GM21528 (cell line): Measurements from ENCODE around the gene AMT.
A peak's percentile ranks its signal among the peaks of the same experiment; 100 is the strongest.

Experiments used
- ATAC-seq: cut with Tn5 transposase; IDR thresholded peaks from one replicate; pipeline ENCODE4 v1.9.1; 2021; ENCODE audit warnings: mild to moderate bottlenecking, moderate library complexity; ENCODE audit not compliant: unreplicated experiment, low FRiP score

AMT gene, protein sequence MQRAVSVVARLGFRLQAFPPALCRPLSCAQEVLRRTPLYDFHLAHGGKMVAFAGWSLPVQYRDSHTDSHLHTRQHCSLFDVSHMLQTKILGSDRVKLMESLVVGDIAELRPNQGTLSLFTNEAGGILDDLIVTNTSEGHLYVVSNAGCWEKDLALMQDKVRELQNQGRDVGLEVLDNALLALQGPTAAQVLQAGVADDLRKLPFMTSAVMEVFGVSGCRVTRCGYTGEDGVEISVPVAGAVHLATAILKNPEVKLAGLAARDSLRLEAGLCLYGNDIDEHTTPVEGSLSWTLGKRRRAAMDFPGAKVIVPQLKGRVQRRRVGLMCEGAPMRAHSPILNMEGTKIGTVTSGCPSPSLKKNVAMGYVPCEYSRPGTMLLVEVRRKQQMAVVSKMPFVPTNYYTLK

DNA sequence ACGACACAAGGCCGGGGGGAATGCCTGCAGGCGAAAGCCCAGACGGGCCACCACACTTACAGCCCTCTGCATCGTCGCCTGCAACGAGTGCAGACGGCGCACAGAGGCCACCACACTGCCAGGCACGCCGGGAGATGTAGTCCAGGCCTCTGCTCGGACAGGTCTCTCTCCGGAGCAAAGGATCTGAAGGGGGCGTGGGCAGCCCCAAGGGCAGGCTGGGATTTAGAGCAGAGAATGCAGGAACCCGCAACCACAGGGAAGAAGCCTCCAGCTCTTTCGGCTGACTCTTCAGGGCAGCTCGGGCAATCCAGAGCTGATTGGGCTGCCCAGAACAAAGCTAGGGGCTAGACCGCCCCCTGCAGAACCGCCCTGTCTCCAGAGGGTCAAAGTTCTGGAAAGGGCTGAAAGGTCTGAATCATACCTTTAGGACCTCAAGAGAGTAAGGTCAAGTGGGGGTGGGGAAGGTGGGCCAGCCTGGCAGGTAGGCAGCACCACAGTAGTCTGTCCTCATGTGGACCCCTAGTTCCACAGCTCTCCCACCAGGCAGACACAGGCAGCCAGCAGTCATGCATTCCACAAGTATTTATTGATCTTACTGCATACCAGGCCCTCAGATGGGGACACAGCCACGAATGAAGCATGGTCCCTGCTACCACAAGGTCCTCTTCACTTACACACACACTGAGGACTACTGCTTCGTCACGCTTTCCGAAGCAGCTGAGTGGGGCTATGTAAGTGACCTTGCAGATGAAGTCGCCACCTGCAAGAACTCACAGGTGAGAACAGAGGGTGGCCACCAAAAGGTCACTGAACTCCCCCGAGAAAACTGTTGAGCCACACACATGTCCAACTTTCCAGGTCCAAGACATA is at the start of gene AMT:
TSS of gene AMT (minus strand) at position 95 of the 870 bp plus-strand sequence. CDS start at position 72, 23 bp downstream.
- ATAC-seq: no peak

DNA sequence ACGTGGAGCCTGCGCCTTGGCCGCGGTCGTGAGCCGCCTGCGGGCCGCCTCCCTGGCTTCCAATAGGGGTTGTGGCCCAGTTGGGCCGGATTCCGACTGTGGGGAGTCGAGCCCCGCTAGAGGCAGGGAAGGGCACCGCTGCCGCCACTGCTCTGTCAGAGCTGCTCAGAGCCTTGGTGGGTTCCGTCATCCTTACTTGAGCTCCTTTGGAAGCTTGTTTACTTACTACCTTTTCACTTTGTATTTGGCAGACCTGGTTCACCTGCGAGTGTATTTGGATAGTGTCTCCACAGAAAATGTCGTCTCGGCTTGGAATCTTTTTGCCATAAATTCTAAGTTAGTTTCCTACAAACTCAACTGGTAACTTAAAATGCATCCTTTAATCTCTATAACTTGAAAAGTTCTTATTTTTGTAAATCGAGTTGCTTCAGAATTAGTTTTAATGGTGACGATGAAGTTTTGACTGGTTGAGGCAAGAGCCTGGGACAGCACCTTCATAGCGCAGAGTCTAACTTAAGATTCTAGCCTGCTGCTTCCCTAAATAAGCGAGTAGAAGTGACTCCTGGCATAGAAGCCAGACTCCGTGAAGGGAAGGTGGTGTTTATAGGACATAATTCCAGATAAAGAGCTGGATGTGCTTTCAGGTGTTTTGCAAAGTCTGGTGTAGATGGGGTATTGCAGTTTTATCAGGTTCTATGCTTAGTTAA is 48.6 kb upstream of the AMT start:
- ATAC-seq: peak; percentile 29

DNA sequence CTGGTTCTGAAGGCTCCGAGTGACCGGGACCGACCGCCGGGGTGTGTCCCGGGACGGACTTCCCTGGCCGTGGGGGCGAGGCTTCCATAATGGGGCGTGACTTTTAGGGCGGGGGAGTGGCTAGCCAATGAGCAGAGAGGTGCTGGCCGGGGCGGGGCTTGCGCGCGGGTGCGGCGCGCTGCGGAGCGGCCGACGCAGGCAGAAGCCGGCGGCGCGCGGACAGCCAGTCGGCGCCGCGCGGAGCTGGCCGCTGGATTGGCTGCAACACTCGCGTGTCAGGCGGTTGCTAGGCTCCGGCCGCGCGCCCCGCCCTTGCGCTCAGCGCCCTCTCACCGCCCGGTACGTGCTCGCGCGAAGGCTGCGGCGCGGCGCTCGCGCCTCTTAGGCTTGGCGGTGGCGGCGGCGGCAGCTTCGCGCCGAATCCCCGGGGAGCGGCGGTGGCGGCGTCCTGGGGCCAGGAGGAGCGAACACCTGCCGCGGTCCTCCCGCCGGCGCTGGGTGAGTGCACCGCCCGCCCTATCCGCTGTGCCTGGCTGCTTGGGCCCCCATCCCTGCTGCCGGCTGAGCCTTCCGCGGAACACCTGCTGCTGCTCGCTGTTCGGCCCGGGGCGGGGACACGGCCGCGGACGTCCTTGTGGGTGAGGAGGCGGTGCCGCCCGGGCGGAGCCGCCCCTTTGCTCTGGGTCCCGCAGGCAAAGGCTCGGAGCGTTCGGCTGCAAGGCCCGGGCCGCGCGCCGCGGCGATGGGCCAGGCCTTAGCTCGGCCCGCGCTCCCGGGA is 47.9 kb upstream of the AMT start, which contains the start of gene DAG1:
TSS of gene DAG1 (plus strand) at position 332 of the 778 bp plus-strand sequence. CDS start 40,268 bp downstream, outside the sequence.
- peak; percentile 77 for ATAC-seq

DNA sequence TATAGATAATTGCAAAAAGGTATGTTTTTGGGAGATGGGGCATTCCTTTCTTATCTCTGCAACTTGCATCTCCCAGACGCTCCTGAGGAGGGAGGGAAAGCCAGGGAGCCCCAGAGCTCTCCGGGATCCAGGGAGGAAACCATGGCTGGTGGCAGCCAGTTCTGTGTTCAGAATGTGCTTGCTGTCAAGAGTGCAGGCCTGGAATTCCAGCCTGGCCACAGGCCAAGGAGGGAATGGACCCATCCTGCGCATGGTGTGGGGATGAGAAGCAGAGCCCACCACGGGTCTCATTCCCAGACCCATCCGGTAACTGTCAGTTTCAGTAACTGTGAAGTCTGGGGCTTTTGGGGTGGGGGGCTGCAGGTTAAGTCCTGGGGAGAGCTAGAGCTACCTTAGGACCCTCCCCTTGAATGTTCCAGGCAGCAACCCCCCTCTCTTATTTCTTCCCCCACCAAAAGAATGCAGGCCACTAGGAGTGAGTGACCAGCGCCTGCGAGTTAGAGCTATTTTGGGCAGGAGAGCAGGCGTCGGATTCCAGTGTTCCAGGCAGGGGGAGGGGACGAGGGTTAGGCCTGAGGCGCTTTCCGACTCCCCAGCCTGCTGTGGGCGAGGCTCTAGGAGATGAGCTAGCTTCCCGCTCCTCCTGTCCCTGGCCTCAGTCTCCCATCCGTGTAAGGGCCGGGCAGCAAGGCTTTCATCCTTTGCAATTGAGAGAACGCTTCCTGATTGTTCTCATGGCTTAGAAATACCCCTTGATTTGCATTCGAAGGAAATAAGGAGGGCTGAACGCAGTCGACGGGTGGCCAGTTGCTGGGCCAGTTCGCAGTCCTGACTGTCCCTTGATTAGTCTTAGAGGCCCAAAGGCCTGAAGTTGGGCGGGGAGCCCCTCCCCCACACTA is 47.0 kb upstream of the AMT start:
- peak; percentile 2 for ATAC-seq

DNA sequence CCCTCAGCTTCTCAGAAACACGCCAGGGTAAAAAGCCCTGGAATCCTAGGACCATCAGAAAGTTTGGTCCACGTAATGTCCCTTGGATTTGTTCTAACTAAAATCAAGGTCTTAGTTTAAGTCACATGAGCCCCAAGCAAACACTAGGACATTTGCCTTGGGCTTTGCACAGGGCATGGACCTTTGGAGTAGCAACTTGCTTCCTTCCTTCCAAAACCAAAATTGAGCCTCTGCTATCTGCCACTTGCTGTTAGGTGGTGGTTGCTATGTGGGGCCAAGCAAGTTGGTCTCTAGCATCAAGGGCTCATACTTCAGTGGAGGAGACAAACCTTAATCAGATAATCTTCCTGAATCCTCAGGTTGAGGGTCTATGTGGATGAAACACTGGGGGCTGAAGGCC is 43.8 kb upstream of the AMT start:
- no peak for ATAC-seq

DNA sequence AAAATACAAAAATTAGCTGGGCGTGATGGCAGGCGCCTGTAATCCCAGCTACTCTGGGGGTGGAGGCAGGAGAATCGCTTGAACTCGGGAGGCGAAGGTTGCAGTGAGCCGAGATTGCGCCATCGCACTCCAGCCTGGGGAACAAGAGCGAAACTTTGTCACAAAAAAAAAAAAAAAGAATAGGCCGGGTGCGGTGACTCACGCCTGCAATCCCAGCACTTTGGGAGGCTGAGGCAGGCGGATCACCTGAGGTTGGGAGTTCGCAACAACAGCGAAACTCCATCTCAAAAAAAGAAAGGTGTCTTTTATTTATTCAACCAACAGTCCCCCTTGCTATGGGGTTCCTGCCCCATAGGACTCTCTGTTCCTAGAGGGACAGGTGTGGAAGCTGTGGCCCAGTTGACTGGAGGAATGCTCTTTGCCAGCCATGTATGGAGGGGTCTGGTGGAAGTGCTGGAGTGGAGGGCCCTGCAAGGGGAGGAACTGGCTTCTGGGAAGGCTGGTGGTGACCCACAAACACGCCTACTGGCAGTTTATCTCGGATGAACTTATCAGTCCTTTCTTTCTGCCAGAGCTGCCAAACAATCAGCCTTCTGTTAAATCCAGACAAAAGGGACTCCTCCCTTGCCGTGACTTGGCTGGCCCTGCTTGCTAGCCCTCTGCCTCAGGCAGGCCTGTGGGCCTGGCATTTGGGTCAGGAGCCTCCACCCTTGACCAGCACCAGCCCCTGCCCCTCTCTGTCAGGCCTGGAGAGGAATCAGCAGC is 43.2 kb upstream of the AMT start:
- ATAC-seq: no peak

DNA sequence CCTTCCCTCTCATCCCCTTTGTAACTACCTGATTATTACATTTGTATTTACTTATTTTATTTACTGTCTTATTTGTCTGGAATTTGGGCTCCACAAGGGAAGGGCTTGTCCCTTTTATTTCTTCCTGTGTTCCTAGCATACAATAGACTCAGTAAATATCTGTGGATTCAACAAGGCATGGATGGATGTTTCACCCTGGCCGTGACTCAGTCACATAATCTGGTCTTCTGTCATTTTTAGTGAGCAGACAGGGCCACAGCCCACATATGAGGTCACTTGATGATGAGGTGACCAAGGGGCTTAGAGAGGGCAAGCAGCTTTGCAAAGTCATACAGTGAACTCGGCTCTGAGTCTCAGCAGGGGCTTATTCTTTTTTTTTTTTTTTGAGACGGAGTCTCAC is 39.9 kb upstream of the AMT start:
- no peak for ATAC-seq

DNA sequence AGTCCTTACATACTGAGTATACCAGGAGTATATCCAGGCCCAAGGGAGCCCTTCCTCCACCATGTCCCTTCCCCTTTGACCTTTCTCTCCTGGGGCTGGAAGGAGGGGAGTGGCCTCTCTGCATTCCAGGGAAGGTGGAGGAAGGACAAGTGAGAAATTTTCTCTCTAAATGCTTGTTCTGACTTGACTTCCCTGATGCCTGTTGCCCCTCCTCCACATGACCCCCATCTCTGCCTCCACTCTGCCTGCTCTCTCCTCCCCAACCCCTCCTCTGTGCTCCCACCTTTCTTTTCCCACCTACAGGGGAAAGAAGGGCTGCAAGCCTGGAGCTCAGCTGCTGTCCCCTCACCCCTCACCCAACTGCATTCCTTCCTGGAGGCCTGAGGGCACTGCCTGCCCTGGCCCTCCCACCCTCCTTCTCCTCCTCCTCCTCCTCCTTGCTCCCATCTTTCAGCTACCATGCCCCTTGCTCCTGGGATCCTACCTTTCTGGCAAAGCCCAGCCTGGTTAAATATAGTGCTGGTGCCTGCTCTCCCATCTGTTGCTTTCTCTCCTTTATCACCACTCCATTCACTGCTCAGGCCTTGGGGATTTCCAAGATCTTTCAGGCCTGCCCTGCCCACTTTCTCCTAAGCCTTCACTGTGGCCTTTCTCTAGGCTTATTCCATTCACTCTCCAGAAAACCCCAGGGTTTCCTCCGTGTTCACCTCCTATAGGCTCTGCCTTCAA is 39.3 kb upstream of the AMT start:
- ATAC-seq: no peak

DNA sequence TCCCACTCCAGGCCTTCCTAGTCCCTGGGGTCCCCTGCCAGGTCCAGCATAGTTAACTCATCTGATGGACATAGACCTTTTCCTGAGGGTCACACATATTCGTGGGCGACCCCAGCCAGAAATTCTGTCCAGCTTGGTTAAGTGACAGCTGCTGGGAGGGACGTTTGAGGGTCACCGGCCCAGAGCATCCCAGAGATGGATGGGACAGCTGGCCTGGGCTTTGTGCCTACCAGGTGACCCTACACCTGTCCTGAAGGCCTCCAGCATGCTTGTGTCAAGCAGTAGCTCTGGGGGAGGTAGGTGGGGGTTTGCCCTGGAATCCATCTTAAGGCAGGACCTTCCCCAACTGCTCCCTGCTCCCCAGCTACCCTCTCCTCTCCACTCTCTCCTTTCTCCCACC is 38.7 kb upstream of the AMT start:
- no peak for ATAC-seq

DNA sequence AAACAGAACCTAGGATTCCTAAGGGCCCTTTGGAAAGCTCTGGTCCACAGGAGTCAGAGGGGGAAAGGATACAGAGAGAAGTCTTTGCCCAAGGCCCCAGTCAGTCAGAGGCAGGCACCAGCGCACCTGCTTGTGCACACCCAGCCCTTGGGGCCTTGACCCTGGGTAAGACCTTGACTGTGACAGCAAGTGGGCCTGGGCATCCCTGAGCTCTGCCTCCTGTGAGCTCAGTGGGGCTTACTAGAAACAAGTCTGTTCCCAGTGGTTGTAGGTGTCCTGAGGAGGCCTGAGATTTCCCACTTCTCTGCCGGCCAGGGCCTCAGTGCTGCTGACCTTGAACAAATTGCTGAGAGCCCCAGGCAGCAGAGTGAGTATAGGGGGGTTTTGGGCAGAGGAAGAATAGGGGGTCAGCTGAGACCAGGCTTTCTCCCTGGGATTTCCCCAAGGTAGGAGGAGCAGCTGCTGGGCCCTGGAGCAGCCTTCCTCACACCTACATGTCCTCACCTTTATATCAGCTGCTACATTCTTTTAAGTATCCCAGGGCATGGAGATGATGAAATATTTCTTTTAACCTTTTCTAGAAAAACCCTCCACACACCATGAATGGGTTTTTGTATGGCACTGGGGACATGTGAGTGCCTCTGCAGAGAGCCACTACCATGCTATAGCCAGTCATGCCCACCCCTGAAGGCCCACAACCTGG is 38.1 kb upstream of the AMT start:
- ATAC-seq: no peak

DNA sequence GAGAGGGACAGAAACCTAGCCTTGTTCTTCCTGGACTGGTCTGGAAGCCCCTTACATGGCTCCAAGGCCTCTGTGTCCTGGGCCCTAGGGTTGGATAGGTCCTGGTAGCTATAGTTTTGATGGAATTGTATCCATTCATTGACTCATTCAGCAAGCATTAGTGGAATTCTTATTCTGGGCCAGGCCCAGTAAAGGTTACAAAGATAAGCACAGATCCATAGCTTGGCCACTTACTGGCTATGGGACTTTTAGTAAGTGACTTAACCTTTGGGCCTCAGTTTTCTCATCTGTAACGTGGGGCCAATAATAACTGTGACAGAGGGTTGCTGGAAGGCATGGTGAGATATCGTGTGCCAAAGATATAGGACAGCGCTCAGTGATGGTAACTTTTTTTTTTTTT is 34.2 kb upstream of the AMT start:
- no peak for ATAC-seq

DNA sequence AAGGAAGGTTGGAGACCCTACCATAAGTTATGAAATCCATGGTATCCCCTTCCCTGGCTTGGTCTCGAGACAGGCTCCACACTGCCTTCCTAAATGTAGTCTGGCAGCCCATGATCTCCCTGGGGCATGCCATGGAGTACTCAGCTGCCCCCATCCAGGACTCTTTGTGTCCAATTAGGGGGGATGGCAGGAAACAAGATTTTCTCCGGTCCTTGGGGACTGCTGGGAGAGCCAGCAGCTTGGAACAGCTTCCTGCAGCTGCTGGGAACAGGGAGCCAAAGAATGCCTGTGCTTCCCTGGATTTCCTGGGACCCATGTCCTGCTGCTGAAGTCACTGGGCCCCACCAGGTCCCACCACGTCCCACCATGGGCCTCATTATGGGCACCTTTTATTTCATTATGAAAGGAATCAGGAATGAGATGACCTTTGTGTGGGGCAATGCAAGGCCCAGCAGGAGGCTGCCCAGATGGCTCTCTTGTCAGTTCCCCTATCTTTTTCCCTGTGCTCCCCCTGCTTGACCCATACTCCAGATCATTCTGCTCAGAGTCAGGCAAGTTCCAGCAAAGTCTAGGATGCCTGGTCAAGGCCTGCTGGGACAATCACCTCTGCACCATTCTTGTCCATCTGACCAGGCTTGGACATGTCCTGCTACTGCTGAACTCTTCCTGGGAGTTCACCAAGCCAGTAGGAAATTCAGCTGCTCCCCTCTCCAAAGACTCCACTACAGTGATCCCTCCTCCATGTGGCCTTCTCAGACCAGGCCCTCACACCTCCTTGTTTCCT is 32.8 kb upstream of the AMT start:
- no peak for ATAC-seq

DNA sequence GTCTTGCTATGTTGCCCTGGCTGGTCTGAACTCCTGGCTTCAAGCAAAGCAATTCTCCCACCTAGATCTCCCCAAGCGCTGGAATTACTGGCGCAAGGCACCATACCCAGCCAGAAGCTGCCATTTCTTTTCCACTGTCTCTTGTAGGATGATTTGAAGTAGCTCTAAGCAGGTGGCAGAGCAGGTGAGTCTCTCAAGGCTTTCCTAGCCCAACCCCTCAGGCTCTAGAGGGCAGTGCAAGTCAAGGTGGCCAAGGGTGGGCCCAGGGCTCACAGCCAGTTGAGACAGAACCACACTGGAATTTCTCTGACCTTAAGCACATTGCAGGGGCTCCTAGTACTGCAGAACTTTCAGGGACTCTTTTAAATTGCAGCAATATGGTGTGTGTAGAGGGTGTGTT is 32.2 kb upstream of the AMT start:
- ATAC-seq: no peak

DNA sequence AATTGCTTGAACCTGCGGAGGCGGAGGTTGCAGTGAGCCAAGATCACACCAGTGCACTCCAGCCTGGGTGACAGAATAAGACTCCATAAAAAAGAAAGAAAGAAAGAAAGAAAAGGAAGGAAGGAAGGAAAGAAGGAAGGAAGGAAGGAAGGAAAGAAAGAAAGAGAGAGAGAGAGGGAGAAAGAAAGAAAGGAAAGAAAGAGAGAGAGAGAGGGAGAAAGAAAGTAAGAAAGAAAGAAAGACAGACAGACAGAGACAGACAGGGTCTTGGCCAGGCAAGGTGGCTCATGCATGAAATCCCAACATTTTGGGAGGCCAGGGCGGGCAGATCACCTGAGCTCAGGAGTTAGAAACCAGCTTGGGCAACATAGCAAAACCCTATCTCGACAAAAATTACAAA is 31.3 kb upstream of the AMT start:
- no peak for ATAC-seq

DNA sequence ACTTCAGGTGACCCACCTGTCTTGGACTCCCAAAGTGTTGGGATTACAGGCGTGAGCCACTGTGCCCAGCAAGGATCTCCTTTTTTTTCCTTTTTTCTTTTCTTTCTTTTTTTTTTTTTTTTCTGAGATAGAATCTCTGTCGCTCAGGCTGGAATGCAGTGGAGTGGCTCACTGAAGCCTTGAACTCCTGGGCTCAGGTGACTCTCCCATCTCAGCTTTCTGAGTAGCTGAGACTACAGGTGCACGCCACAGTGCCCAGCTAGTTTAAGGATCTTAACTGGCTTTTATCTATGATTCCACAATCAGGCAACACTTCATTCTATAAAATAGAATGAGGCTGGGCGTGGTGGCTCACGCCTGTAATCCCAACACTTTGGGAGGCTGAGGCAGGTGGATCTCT is 23.1 kb upstream of the AMT start:
- ATAC-seq: no peak

DNA sequence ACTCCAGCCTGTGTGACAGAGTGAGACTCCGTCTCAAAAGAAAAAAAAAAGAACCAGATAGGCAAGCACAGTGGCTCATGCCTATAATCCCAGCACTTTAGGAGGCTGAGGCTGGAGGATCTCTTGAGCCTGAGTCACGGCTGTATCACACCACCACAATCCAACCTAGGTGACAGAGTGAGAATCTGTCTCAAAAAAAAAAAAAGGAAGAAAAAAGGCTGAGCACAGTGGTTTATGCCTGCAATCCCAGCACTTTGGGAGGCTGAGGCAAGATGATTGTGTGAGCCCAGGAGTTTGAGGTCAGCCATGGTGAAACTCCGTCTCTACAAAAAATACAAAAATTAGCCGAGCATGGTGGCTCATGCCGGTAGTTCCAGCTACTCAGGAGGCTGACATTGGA is 12.5 kb upstream of the AMT start:
- ATAC-seq: no peak

DNA sequence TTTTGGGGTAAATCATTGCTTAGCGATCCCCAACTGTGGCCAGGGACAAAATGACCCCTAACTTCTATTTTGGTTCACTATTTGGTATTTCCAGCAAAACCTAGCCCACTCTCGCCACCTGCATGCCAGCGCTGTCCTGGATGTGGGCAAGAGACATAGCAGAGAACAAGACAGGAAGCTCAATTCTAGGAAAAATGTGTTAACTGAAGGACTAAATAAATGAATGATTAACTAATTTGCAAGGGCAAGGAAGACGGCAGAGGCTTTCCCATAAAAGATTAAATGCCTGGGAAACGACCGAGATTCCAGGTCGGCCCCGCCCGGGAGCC is 6.4 kb upstream of the AMT start:
- no peak for ATAC-seq
